GM23338 (cell line): Measurements from ENCODE around the gene CZIB. TPM values are rescaled to one million over a fixed set of nuclear protein-coding genes. Genes with fewer than 3 reads are reported as not detected.

Source experiments
- ATAC-seq: fragments of 200-7000 bp; cut with Tn5 transposase; 3 replicates; pipeline ENCODE4 v1.9.1; 2020
- DNase-seq: peaks from one replicate; pipeline ENCODE4 v3.0.0-alpha.2; 2015; ENCODE audit warnings: low spot score
- H2AFZ ChIP-seq: fragments of 200-600 bp; sonication (generic); 2 replicates; pipeline ENCODE4 v1.8.0; 2016; ENCODE audit warnings: antibody characterized with exemption, mild to moderate bottlenecking, moderate library complexity
- H3F3A ChIP-seq: fragments of 200-600 bp; sonication (generic); replicated peaks from 2 replicates; pipeline ENCODE4 v1.8.0; 2017; ENCODE audit warnings: antibody characterized with exemption, mixed run types, low read depth
- H3K27ac ChIP-seq: fragments of 200-600 bp; sonication (generic); 2 replicates; pipeline ENCODE4 v1.6.1; 2016; ENCODE audit warnings: low read depth
- H3K27me3 ChIP-seq: fragments of 200-600 bp; sonication (generic); 2 replicates; pipeline ENCODE4 v1.8.0; 2016; ENCODE audit warnings: mild to moderate bottlenecking, mixed run types, moderate library complexity; ENCODE audit not compliant: insufficient read depth
- H3K36me3 ChIP-seq: fragments of 200-600 bp; sonication (generic); 2 replicates; pipeline ENCODE4 v1.8.0; 2016; ENCODE audit warnings: mild to moderate bottlenecking; ENCODE audit not compliant: insufficient read depth
- H3K4me1 ChIP-seq: fragments of 200-600 bp; sonication (generic); 2 replicates; pipeline ENCODE4 v1.8.0; 2016; ENCODE audit warnings: mild to moderate bottlenecking, moderate library complexity; ENCODE audit not compliant: insufficient read depth
- H3K4me2 ChIP-seq: fragments of 200-600 bp; sonication (generic); 2 replicates; pipeline ENCODE4 v1.7.1; 2017; ENCODE audit warnings: mixed run types
- H3K4me3 ChIP-seq: fragments of 200-600 bp; sonication (generic); 2 replicates; pipeline ENCODE4 v1.6.1; 2016; ENCODE audit warnings: mixed run types
- H3K79me2 ChIP-seq: fragments of 200-600 bp; sonication (generic); replicated peaks from 2 replicates; pipeline ENCODE4 v1.8.0; 2017; ENCODE audit warnings: mild to moderate bottlenecking; ENCODE audit not compliant: insufficient read depth
- H3K9me2 ChIP-seq: fragments of 200-600 bp; sonication (generic); 2 replicates; pipeline ENCODE4 v1.8.0; 2017; ENCODE audit not compliant: insufficient read depth
- H4K20me1 ChIP-seq: fragments of 200-600 bp; sonication (generic); replicated peaks from 2 replicates; pipeline ENCODE4 v1.8.0; 2017; ENCODE audit warnings: mild to moderate bottlenecking; ENCODE audit not compliant: insufficient read depth
- H3K27ac Mint-ChIP-seq: 2 replicates; pipeline ENCODE4 v1.8.0; 2020; ENCODE audit warnings: inconsistent platforms, mild to moderate bottlenecking, moderate library complexity, mixed read lengths
- H3K27me3 Mint-ChIP-seq: 3 replicates; pipeline ENCODE4 v1.8.0; 2022; ENCODE audit warnings: low read depth, mild to moderate bottlenecking, moderate library complexity, mixed read lengths, inconsistent platforms; ENCODE audit not compliant: insufficient read depth, poor library complexity
- H3K36me3 Mint-ChIP-seq: 3 replicates; pipeline ENCODE4 v1.8.0; 2021; ENCODE audit warnings: low read depth, mild to moderate bottlenecking, inconsistent platforms, moderate library complexity, mixed read lengths
- H3K4me1 Mint-ChIP-seq: 3 replicates; pipeline ENCODE4 v1.8.0; 2020; ENCODE audit warnings: mild to moderate bottlenecking, inconsistent platforms, mixed read lengths
- H3K4me3 Mint-ChIP-seq: 3 replicates; pipeline ENCODE4 v1.8.0; 2021; ENCODE audit warnings: moderate library complexity, mild to moderate bottlenecking, inconsistent platforms, mixed read lengths
- H3K9me3 Mint-ChIP-seq: 3 replicates; pipeline ENCODE4 v1.8.0; 2020; ENCODE audit warnings: moderate library complexity, mild to moderate bottlenecking, inconsistent platforms, mixed read lengths
- CREB1 ChIP-seq: fragments of 250-450 bp; sonication (Bioruptor Pico); IDR thresholded peaks from 2 replicates; pipeline ENCODE4 v1.5.0; 2020; ENCODE audit warnings: low read depth, mild to moderate bottlenecking, moderate library complexity
- EZH2 ChIP-seq: fragments of 200-600 bp; sonication (generic); IDR thresholded peaks from one replicate; pipeline ENCODE4 v1.8.0; 2017; ENCODE audit warnings: antibody characterized with exemption, mild to moderate bottlenecking, low read depth; ENCODE audit not compliant: unreplicated experiment
- EZH2phosphoT487 ChIP-seq: fragments of 200-600 bp; sonication (generic); IDR thresholded peaks from one replicate; pipeline ENCODE4 v1.8.1; 2018; ENCODE audit warnings: antibody characterized with exemption; ENCODE audit not compliant: unreplicated experiment
- JUNB ChIP-seq: IDR thresholded peaks from one replicate; pipeline ENCODE4 v1.6.1; 2016; ENCODE audit warnings: antibody characterized with exemption; ENCODE audit not compliant: unreplicated experiment
- NANOG ChIP-seq: IDR thresholded peaks from 2 replicates; pipeline ENCODE4 v1.6.1; 2016; ENCODE audit warnings: antibody characterized with exemption, borderline replicate concordance
- POLR2AphosphoS5 ChIP-seq: IDR thresholded peaks from 2 replicates; pipeline ENCODE4 v1.6.1; 2016; ENCODE audit warnings: antibody characterized with exemption, low read depth
- STAT1 ChIP-seq: IDR thresholded peaks from one replicate; pipeline ENCODE4 v1.6.1; 2016; ENCODE audit warnings: antibody characterized with exemption; ENCODE audit not compliant: unreplicated experiment
- ZNF114 ChIP-seq: fragments of 250-450 bp; sonication (Bioruptor Pico); IDR thresholded peaks from 2 replicates; pipeline ENCODE4 v1.5.0; 2020; ENCODE audit warnings: mild to moderate bottlenecking, moderate library complexity
- ZNF331 ChIP-seq: fragments of 250-450 bp; sonication (Bioruptor Pico); IDR thresholded peaks from 2 replicates; pipeline ENCODE4 v1.5.0; 2020; ENCODE audit warnings: low read depth, mild to moderate bottlenecking, moderate library complexity
- polyA plus RNA-seq: library from polyadenylated mRNA; unstranded; fragments of >200 nt; fragmentation: Nextera tagmentation; extraction: Ambion mirVana; gene quantifications from 2 replicates; pipeline ENCODE4 v1.2.1, GENCODE V29; 2016
- total RNA-seq: library from RNA; depleted of rRNA; stranded (reverse); fragments of >200 nt; shearing (Covaris generic); gene quantifications from 2 replicates; pipeline ENCODE4 v1.2.3, GENCODE V29; 2014
- TF ChIP-seq, protein P1 (sequence below): IDR thresholded peaks from 2 replicates; pipeline ENCODE4 v1.6.1; 2016; ENCODE audit warnings: antibody characterized with exemption
- TF ChIP-seq, protein P2 (sequence below), 2 experiments: fragments of 200-600 bp in 1 of 2; sonication (generic) in 1 of 2; conservative IDR thresholded peaks; 2 replicates each; pipeline versions ENCODE4 v1.5.1 to v1.6.1; 2016 to 2017; ENCODE audit warnings: antibody characterized with exemption in 2 of 2, low read depth in 2 of 2, mild to moderate bottlenecking in 2 of 2, moderate library complexity in 1 of 2
- TF ChIP-seq, protein P3 (sequence below): IDR thresholded peaks from one replicate; pipeline ENCODE4 v1.6.1; 2018; ENCODE audit warnings: antibody characterized with exemption; ENCODE audit not compliant: unreplicated experiment
- TF ChIP-seq, protein P4 (sequence below): fragments of 250-450 bp; sonication (Bioruptor Pico); IDR thresholded peaks from 2 replicates; pipeline ENCODE4 v1.5.0; 2020; ENCODE audit warnings: mild to moderate bottlenecking, moderate library complexity

Gene CZIB
- total and polyA plus RNA-seq, 2 experiments from 2014 or later = 59.8 to 84.1 TPM

DNA sequence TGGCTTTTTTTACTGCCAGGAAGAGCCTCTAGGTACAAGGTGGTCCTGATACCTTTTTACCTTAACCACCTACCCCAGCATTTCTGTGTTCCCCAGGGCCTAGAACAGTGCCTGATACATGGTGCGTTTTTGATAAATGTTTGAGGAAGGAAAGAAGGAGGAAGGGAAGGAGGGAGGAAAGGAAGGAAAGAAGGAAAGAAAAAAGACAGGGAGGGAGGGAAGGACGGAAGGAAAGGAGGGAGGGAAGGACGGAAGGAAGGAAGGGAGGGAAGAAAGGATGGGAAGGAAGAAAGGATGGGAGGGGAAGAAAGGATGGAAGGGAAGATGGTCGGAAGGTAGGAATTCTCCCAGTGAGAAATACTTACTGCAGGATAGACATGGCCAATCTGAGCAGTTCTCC, 29.9 kb upstream of the CZIB start:
- no peaks in the 10 kb centered on the region for H3K79me2 ChIP-seq
- H3K9me2 ChIP-seq = no peaks in the 10 kb centered on the region
- H2AFZ ChIP-seq = no peak overlapping the region
- peaks cover 19% of the 10 kb centered on the region for H4K20me1 ChIP-seq
- Mint-ChIP-seq H3K27ac (no peak overlapping the region), H3K36me3 (peaks cover 87% of the 10 kb centered on the region), H3K4me1 (no peaks in the 10 kb centered on the region; the same call in 2 of the 3 replicates), H3K4me3 (no peak overlapping the region), H3K27me3 (peaks cover 6% of the 10 kb centered on the region), H3K9me3 (no peaks in the 10 kb centered on the region)
- peaks cover 5% of the 10 kb centered on the region for H3F3A ChIP-seq
- no peak for ATAC-seq
- no peak for TF ChIP-seq EZH2
- TF ChIP-seq, protein P1, sequence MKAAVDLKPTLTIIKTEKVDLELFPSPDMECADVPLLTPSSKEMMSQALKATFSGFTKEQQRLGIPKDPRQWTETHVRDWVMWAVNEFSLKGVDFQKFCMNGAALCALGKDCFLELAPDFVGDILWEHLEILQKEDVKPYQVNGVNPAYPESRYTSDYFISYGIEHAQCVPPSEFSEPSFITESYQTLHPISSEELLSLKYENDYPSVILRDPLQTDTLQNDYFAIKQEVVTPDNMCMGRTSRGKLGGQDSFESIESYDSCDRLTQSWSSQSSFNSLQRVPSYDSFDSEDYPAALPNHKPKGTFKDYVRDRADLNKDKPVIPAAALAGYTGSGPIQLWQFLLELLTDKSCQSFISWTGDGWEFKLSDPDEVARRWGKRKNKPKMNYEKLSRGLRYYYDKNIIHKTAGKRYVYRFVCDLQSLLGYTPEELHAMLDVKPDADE = no peak
- TF ChIP-seq ZNF114 = no peak
- TF ChIP-seq, protein P2, sequence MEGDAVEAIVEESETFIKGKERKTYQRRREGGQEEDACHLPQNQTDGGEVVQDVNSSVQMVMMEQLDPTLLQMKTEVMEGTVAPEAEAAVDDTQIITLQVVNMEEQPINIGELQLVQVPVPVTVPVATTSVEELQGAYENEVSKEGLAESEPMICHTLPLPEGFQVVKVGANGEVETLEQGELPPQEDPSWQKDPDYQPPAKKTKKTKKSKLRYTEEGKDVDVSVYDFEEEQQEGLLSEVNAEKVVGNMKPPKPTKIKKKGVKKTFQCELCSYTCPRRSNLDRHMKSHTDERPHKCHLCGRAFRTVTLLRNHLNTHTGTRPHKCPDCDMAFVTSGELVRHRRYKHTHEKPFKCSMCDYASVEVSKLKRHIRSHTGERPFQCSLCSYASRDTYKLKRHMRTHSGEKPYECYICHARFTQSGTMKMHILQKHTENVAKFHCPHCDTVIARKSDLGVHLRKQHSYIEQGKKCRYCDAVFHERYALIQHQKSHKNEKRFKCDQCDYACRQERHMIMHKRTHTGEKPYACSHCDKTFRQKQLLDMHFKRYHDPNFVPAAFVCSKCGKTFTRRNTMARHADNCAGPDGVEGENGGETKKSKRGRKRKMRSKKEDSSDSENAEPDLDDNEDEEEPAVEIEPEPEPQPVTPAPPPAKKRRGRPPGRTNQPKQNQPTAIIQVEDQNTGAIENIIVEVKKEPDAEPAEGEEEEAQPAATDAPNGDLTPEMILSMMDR (conservative IDR thresholded peaks at IDR 0.05; ENCODE audit: low read depth in 2 of 2) = no peak
- TF ChIP-seq, protein P3, sequence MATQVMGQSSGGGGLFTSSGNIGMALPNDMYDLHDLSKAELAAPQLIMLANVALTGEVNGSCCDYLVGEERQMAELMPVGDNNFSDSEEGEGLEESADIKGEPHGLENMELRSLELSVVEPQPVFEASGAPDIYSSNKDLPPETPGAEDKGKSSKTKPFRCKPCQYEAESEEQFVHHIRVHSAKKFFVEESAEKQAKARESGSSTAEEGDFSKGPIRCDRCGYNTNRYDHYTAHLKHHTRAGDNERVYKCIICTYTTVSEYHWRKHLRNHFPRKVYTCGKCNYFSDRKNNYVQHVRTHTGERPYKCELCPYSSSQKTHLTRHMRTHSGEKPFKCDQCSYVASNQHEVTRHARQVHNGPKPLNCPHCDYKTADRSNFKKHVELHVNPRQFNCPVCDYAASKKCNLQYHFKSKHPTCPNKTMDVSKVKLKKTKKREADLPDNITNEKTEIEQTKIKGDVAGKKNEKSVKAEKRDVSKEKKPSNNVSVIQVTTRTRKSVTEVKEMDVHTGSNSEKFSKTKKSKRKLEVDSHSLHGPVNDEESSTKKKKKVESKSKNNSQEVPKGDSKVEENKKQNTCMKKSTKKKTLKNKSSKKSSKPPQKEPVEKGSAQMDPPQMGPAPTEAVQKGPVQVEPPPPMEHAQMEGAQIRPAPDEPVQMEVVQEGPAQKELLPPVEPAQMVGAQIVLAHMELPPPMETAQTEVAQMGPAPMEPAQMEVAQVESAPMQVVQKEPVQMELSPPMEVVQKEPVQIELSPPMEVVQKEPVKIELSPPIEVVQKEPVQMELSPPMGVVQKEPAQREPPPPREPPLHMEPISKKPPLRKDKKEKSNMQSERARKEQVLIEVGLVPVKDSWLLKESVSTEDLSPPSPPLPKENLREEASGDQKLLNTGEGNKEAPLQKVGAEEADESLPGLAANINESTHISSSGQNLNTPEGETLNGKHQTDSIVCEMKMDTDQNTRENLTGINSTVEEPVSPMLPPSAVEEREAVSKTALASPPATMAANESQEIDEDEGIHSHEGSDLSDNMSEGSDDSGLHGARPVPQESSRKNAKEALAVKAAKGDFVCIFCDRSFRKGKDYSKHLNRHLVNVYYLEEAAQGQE = no peak
- TF ChIP-seq STAT1 = no peak
- TF ChIP-seq ZNF331 = no peak
- TF ChIP-seq, protein P4, sequence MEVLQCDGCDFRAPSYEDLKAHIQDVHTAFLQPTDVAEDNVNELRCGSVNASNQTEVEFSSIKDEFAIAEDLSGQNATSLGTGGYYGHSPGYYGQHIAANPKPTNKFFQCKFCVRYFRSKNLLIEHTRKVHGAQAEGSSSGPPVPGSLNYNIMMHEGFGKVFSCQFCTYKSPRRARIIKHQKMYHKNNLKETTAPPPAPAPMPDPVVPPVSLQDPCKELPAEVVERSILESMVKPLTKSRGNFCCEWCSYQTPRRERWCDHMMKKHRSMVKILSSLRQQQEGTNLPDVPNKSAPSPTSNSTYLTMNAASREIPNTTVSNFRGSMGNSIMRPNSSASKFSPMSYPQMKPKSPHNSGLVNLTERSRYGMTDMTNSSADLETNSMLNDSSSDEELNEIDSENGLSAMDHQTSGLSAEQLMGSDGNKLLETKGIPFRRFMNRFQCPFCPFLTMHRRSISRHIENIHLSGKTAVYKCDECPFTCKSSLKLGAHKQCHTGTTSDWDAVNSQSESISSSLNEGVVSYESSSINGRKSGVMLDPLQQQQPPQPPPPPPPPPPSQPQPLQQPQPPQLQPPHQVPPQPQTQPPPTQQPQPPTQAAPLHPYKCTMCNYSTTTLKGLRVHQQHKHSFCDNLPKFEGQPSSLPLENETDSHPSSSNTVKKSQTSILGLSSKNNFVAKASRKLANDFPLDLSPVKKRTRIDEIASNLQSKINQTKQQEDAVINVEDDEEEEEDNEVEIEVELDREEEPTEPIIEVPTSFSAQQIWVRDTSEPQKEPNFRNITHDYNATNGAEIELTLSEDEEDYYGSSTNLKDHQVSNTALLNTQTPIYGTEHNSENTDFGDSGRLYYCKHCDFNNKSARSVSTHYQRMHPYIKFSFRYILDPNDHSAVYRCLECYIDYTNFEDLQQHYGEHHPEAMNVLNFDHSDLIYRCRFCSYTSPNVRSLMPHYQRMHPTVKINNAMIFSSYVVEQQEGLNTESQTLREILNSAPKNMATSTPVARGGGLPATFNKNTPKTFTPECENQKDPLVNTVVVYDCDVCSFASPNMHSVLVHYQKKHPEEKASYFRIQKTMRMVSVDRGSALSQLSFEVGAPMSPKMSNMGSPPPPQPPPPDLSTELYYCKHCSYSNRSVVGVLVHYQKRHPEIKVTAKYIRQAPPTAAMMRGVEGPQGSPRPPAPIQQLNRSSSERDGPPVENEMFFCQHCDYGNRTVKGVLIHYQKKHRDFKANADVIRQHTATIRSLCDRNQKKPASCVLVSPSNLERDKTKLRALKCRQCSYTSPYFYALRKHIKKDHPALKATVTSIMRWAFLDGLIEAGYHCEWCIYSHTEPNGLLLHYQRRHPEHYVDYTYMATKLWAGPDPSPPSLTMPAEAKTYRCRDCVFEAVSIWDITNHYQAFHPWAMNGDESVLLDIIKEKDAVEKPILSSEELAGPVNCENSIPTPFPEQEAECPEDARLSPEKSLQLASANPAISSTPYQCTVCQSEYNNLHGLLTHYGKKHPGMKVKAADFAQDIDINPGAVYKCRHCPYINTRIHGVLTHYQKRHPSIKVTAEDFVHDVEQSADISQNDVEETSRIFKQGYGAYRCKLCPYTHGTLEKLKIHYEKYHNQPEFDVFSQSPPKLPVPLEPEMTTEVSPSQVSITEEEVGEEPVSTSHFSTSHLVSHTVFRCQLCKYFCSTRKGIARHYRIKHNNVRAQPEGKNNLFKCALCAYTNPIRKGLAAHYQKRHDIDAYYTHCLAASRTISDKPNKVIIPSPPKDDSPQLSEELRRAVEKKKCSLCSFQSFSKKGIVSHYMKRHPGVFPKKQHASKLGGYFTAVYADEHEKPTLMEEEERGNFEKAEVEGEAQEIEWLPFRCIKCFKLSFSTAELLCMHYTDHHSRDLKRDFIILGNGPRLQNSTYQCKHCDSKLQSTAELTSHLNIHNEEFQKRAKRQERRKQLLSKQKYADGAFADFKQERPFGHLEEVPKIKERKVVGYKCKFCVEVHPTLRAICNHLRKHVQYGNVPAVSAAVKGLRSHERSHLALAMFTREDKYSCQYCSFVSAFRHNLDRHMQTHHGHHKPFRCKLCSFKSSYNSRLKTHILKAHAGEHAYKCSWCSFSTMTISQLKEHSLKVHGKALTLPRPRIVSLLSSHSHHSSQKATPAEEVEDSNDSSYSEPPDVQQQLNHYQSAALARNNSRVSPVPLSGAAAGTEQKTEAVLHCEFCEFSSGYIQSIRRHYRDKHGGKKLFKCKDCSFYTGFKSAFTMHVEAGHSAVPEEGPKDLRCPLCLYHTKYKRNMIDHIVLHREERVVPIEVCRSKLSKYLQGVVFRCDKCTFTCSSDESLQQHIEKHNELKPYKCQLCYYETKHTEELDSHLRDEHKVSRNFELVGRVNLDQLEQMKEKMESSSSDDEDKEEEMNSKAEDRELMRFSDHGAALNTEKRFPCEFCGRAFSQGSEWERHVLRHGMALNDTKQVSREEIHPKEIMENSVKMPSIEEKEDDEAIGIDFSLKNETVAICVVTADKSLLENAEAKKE (CRISPR knock-in tag) = no peak
- no peak for TF ChIP-seq POLR2AphosphoS5
- no peak for TF ChIP-seq NANOG
- TF ChIP-seq CREB1 = no peak
- TF ChIP-seq EZH2phosphoT487 = no peak
- TF ChIP-seq JUNB = no peak
- no peak overlapping the region for H3K27ac ChIP-seq
- H3K27me3 ChIP-seq = no peaks in the 10 kb centered on the region
- no peak overlapping the region for H3K4me2 ChIP-seq
- no peaks in the 10 kb centered on the region for H3K4me1 ChIP-seq
- H3K36me3 ChIP-seq = peaks cover 85% of the 10 kb centered on the region
- DNase-seq = no peak
- H3K4me3 ChIP-seq = no peak overlapping the region
